Thyroid gland (tissue), 4 donors: ENCODE results near the gene ARMC9. TPM values are rescaled to one million over a fixed set of nuclear protein-coding genes. Genes with fewer than 3 reads are reported as not detected.

Experiments
- DNase-seq, 2 donors: peaks; one replicate each; pipeline ENCODE4 v3.0.0-alpha.2; 2019
- H3K27ac ChIP-seq, 3 donors: fragments of 200-600 bp; sonication (generic); 1 replicate in 2 of 3; 2 replicates in 1 of 3; pipeline ENCODE4 v1.5.1; 2016 to 2019; ENCODE audit warnings: mild to moderate bottlenecking in 1 of 3, moderate library complexity in 1 of 3
- H3K27me3 ChIP-seq: fragments of 200-600 bp; sonication (generic); one replicate; pipeline ENCODE4 v1.5.1; 2019
- H3K36me3 ChIP-seq, 2 donors: fragments of 200-600 bp; sonication (generic); one replicate each; pipeline ENCODE4 v1.5.1; 2016 to 2019
- H3K4me1 ChIP-seq, 2 donors: fragments of 200-600 bp; sonication (generic); one replicate each; pipeline ENCODE4 v1.5.1; 2017 to 2019
- H3K4me3 ChIP-seq, 3 donors: fragments of 200-600 bp; sonication (generic); replicated peaks in 1 of 3; 1 replicate in 2 of 3; 2 replicates in 1 of 3; pipeline ENCODE4 v1.5.1; 2016; ENCODE audit warnings: mild to moderate bottlenecking in 1 of 3
- H3K9me3 ChIP-seq: fragments of 200-600 bp; sonication (generic); one replicate; pipeline ENCODE4 v1.5.1; 2017
- CTCF ChIP-seq, 6 experiments: fragments of 200-600 bp in 3 of 6; fragments of 450-650 bp in 3 of 6; sonication (generic) in 3 of 6; IDR thresholded peaks; one replicate each; pipeline ENCODE4 v1.5.1; 2016 to 2019; ENCODE audit warnings: antibody characterized with exemption in 6 of 6, mild to moderate bottlenecking in 2 of 6, inconsistent platforms in 1 of 6, moderate library complexity in 1 of 6
- POLR2A ChIP-seq, 2 donors: fragments of 450-650 bp; IDR thresholded peaks; one replicate each; pipeline ENCODE4 v1.6.1; 2017; ENCODE audit warnings: antibody characterized with exemption in 2 of 2, mild to moderate bottlenecking in 2 of 2, moderate library complexity in 1 of 2
- WGBS, 2 donors: methylation state at CpG; one replicate each; pipeline ENCODE4 v1.1.5; 2017; 5-methylcytosine and 5-hydroxymethylcytosine counted together
- intact Hi-C: fragments of 100-400 bp; cut with DNase I; formaldehyde crosslinking; loops from one replicate; pipeline ENCODE4 v1.15.1; 2023
- total RNA-seq, 4 donors: library from RNA; depleted of rRNA; stranded (reverse); fragments of >200 nt; gene quantifications; one replicate each; pipeline ENCODE4 v1.2.3, GENCODE V29; 2016

ARMC9 gene
- total RNA-seq, 4 donors from 2014 or later = 20.3 to 30.7 (median 28.0) TPM

GRCh38 chr2:231278868-231279267, 80.4 kb downstream of the ARMC9 start:
- 84 to 91% methylated on average over 2 of the region's 2 CpGs for WGBS, 2 donors
- TF ChIP-seq CTCF (IDR thresholded peaks at IDR 0.05) = no peak
- TF ChIP-seq POLR2A (IDR thresholded peaks at IDR 0.05) = no peak

GRCh38 chr2:231280846-231281245, 82.4 kb downstream of the ARMC9 start:
- H3K36me3 ChIP-seq = peaks cover 8 to 26% of the 10 kb centered on the region in 2 donors
- no peak overlapping the region for H3K4me3 ChIP-seq
- H3K27me3 ChIP-seq = no peaks in the 10 kb centered on the region
- no peaks in the 10 kb centered on the region for H3K9me3 ChIP-seq
- WGBS, 2 donors = 92 to 95% methylated on average over 9 of the region's 9 CpGs
- H3K27ac ChIP-seq = no peak overlapping the region
- no peak for TF ChIP-seq POLR2A (IDR thresholded peaks at IDR 0.05)
- TF ChIP-seq CTCF (IDR thresholded peaks at IDR 0.05) = no peak
- H3K4me1 ChIP-seq = no peaks in the 10 kb centered on the region
- DNase-seq = no peak
- intact Hi-C loops = no loop called here

More at GRCh38 chr2:231278868-231279267, 80.4 kb downstream of the ARMC9 start:
- intact Hi-C loops = no loop called here
- Histone ChIP-seq H3K27me3 (no peaks in the 10 kb centered on the region), H3K36me3 (peaks cover 9 to 29% of the 10 kb centered on the region in 2 donors), H3K4me3 (no peak overlapping the region), H3K27ac (no peak overlapping the region), H3K9me3 (no peaks in the 10 kb centered on the region), H3K4me1 (no peaks in the 10 kb centered on the region)
- no peak for DNase-seq

- no peak for TF ChIP-seq POLR2A (IDR thresholded peaks at IDR 0.05)
- TF ChIP-seq CTCF (IDR thresholded peaks at IDR 0.05) = no peak
- no peaks in the 10 kb centered on the region for H3K9me3 ChIP-seq
- intact Hi-C loops = no loop called here
- H3K36me3 ChIP-seq = peaks cover 3 to 6% of the 10 kb centered on the region in 2 donors
- H3K27ac ChIP-seq = no peak overlapping the region
- no peak overlapping the region for H3K4me3 ChIP-seq
- H3K27me3 ChIP-seq = no peaks in the 10 kb centered on the region
- DNase-seq = no peak
- WGBS, 2 donors = 98 to 99% methylated on average over 2 of the region's 2 CpGs
- no peaks in the 10 kb centered on the region for H3K4me1 ChIP-seq
These were observed 85.9 kb downstream of the ARMC9 start for GRCh38 chr2:231284296-231284695.

DNA sequence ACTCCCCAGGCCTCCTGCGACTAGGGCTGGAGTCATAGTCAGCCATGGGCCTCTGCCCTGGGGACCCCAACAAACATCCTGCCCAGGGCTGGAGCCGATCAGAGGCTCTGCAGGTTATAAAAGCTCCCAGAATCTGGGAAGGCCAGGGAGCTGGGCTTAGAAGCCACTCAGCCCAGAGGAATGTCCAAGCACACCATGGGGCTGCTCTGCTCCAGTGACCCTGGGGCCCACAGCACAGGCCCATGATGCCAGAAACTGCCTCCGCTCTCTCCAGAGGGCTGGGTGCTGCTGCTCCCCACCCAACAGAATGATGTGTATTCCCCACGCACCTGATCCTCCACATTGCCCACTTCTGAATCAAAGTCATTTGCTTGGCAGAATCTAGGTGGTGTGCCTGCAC, 88.5 kb downstream of the ARMC9 start:
- 92 to 97% methylated on average over 3 to 4 of the region's 4 CpGs for WGBS, 2 donors
- TF ChIP-seq POLR2A (IDR thresholded peaks at IDR 0.05) (no peak), CTCF (IDR thresholded peaks at IDR 0.05) (no peak)
- intact Hi-C loops = no loop called here
- Histone ChIP-seq H3K4me3 (no peak overlapping the region), H3K27me3 (no peaks in the 10 kb centered on the region), H3K4me1 (no peaks in the 10 kb centered on the region), H3K9me3 (no peaks in the 10 kb centered on the region), H3K36me3 (no peaks in the 10 kb centered on the region), H3K27ac (no peak overlapping the region)
- DNase-seq = no peak

- Histone ChIP-seq H3K4me1 (no peaks in the 10 kb centered on the region), H3K4me3 (no peak overlapping the region), H3K9me3 (no peaks in the 10 kb centered on the region), H3K27ac (no peak overlapping the region), H3K36me3 (peaks cover 0 to 4% of the 10 kb centered on the region in 2 donors), H3K27me3 (no peaks in the 10 kb centered on the region)
- 89 to 92% methylated on average over 5 of the region's 5 CpGs for whole genome bisulfite sequencing, 2 donors
- TF ChIP-seq CTCF (IDR thresholded peaks at IDR 0.05) = no peak
- TF ChIP-seq POLR2A (IDR thresholded peaks at IDR 0.05) = no peak
- intact Hi-C loops = no loop called here
- no peak for DNase-seq
These were observed 89.3 kb downstream of the ARMC9 start for GRCh38 chr2:231287696-231288095.
